Measurements from ENCODE around the gene RAI1. TPM values are rescaled to one million over a fixed set of nuclear protein-coding genes. Genes with fewer than 3 reads are reported as not detected.

The RAI1 gene
- total and polyA plus RNA-seq, 10 of the 15 experiments (the other 5 are each of a cell fraction or from before 2014, with no cell fraction given), result 0.66 to 37.7 (median 6.0) TPM

DNA sequence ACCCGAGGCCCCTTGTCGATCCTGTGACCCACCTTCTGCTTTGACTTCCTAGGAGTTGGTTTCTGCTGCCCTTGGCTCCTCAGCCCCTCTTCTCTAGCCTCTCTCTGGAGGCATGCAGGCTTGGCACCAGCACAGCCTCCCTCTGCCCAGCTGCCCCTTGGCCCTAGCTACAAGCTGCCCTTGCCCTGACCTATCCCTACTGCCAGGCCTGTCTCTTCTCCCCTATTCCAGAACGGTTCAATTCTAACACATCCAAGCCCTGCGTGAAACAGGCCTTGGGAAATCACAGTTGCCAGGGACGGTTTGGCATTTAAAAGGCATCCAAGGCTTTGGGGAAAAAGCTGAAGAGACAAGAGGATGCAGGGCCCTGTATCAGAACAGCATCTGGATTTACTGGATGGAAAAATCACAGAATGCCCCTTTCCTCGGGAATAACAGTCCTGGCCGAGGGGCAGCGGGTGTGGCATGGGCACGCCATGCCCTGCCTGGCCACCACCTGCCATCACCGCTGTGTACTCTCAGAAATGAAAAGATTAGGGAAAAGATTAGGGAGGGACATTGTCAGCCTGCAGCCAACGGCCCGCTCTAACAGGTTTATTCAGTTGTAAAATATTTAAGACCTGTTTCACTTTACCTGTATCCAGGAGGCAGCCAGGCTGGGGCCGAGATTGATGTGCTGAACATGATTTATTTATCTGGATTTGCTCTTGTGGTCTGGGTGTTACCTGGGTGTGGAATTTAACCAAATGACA, 15.8 kb downstream of the RAI1 start (continued):
- TF ChIP-seq, protein P1, sequence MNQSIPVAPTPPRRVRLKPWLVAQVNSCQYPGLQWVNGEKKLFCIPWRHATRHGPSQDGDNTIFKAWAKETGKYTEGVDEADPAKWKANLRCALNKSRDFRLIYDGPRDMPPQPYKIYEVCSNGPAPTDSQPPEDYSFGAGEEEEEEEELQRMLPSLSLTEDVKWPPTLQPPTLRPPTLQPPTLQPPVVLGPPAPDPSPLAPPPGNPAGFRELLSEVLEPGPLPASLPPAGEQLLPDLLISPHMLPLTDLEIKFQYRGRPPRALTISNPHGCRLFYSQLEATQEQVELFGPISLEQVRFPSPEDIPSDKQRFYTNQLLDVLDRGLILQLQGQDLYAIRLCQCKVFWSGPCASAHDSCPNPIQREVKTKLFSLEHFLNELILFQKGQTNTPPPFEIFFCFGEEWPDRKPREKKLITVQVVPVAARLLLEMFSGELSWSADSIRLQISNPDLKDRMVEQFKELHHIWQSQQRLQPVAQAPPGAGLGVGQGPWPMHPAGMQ (IDR thresholded peaks at IDR 0.05; ENCODE audit: borderline replicate concordance), result no peak
- TF ChIP-seq, protein P2, sequence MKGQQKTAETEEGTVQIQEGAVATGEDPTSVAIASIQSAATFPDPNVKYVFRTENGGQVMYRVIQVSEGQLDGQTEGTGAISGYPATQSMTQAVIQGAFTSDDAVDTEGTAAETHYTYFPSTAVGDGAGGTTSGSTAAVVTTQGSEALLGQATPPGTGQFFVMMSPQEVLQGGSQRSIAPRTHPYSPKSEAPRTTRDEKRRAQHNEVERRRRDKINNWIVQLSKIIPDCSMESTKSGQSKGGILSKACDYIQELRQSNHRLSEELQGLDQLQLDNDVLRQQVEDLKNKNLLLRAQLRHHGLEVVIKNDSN (IDR thresholded peaks at IDR 0.05; ENCODE audit: borderline replicate concordance, extremely low read length, insufficient read depth, low read depth, low read length), result no peak
- TF ChIP-seq RBBP5 (conservative IDR thresholded peaks at IDR 0.05) (no peak), TBL1XR1 (IDR thresholded peaks at IDR 0.05; ENCODE audit: low read depth, low read length) (no peak)
- TF ChIP-seq, protein P3, sequence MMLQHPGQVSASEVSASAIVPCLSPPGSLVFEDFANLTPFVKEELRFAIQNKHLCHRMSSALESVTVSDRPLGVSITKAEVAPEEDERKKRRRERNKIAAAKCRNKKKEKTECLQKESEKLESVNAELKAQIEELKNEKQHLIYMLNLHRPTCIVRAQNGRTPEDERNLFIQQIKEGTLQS (IDR thresholded peaks at IDR 0.05; ENCODE audit: borderline replicate concordance, extremely low read depth, low read depth, low read length), result no peak

DNA sequence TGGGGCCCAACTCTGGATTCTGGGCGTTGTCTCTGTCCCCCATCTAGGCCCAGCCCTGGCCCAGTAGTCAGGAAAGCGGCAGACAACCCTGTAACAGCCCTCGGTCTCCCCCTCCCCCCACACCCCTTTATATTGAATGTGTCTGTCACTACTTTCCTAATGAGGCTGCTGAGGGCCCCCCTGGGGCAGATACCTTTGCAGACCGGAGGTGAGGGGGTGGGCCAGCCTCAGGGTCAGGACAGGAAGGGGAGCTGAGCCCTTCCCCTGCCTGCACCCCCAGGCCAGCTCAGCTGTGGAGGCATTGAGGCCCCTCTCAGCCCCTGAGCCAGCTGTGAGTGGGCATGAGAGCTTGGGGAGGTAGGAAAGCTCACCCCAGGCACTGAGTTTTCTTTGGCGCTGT, 17.1 kb downstream of the RAI1 start:
- no peak overlapping the region for H2AFZ ChIP-seq (ENCODE audit: control insufficient read depth, low read depth, low read length)
- no peak for ATAC-seq
- in situ Hi-C loops (cut with MboI) (no loop called here), intact Hi-C loops (cut with micrococcal nuclease; ENCODE audit: unreplicated experiment) (no loop called here)
- no TSS peak for BruUV-seq (replicated peaks)
- RAD21 ChIA-PET (ENCODE audit: unreplicated experiment), result no interaction called here
- SMC1A ChIA-PET (ENCODE audit: uncharacterized antibody, unreplicated experiment), result no interaction called here
- POLR2A ChIA-PET, result no interaction called here
- H3K4me3 ChIP-seq, result no peak overlapping the region
- peaks cover 67% of the 10 kb centered on the region for H3K79me2 ChIP-seq (ENCODE audit: control insufficient read depth, insufficient read depth, low read length)
- H3K36me3 ChIP-seq (ENCODE audit: control insufficient read depth in 2 of 2, insufficient read depth in 2 of 2, low read length in 1 of 2), result peaks cover 0 to 5% of the 10 kb centered on the region in 2 experiments; a peak in 1 of 4 replicates
- H3K9ac ChIP-seq (ENCODE audit: control insufficient read depth, insufficient read depth, low read length), result no peak overlapping the region
- TF ChIP-seq, protein P4, sequence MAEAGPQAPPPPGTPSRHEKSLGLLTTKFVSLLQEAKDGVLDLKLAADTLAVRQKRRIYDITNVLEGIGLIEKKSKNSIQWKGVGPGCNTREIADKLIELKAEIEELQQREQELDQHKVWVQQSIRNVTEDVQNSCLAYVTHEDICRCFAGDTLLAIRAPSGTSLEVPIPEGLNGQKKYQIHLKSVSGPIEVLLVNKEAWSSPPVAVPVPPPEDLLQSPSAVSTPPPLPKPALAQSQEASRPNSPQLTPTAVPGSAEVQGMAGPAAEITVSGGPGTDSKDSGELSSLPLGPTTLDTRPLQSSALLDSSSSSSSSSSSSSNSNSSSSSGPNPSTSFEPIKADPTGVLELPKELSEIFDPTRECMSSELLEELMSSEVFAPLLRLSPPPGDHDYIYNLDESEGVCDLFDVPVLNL (IDR thresholded peaks at IDR 0.05; ENCODE audit: low read depth, low read length), result no peak
- TF ChIP-seq GABPA (IDR thresholded peaks at IDR 0.05; ENCODE audit: low read depth) (no peak), LARP7 (IDR thresholded peaks at IDR 0.05) (no peak), MEF2A (IDR thresholded peaks at IDR 0.05; ENCODE audit: insufficient read depth, low read depth, low read length) (no peak), NR2C1 (IDR thresholded peaks at IDR 0.05) (no peak), SUPT20H (IDR thresholded peaks at IDR 0.05; ENCODE audit: borderline replicate concordance, control insufficient read depth, low read depth, low read length) (no peak), GATAD2B (conservative IDR thresholded peaks at IDR 0.05; ENCODE audit: low read depth) (no peak), TAF1 (IDR thresholded peaks at IDR 0.05; ENCODE audit: borderline replicate concordance, low read depth, low read length) (no peak)
- TF ChIP-seq, protein P5, sequence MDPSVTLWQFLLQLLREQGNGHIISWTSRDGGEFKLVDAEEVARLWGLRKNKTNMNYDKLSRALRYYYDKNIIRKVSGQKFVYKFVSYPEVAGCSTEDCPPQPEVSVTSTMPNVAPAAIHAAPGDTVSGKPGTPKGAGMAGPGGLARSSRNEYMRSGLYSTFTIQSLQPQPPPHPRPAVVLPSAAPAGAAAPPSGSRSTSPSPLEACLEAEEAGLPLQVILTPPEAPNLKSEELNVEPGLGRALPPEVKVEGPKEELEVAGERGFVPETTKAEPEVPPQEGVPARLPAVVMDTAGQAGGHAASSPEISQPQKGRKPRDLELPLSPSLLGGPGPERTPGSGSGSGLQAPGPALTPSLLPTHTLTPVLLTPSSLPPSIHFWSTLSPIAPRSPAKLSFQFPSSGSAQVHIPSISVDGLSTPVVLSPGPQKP (IDR thresholded peaks at IDR 0.05; ENCODE audit: low read depth, low read length), result no peak
- H3K4me1 ChIP-seq (ENCODE audit: control insufficient read depth, insufficient read depth, low read length), result peaks cover 16% of the 10 kb centered on the region
- no peak for FAIRE-seq
- H3K9me3 ChIP-seq (replicated peaks; ENCODE audit: control insufficient read depth, insufficient read depth, low read length), result no peaks in the 10 kb centered on the region
- 41% methylated on average over 5 of the region's 5 CpGs for WGBS (ENCODE audit: insufficient coverage, insufficient replicate concordance, low lambda C conversion rate, missing lambda C conversion rate)
- CTCF ChIA-PET, result no interaction called here
- no peaks in the 10 kb centered on the region for H3K27me3 ChIP-seq (replicated peaks in 1 of 2; ENCODE audit: control insufficient read depth in 2 of 2, insufficient read depth in 2 of 2, low read length in 1 of 2)
- no peak overlapping the region for H3K4me2 ChIP-seq (ENCODE audit: control insufficient read depth, insufficient read depth)
- H4K20me1 ChIP-seq (ENCODE audit: control insufficient read depth, insufficient read depth), result 0 out of 2 replicates have a peak, but pooled peaks cover 3% of the 10 kb centered on the region
- no peak for DNase-seq (ENCODE audit: low read depth, low spot score)
- no peak overlapping the region for H3K27ac ChIP-seq (ENCODE audit: control insufficient read depth, insufficient read depth)
